Liver (tissue), 9 donors: ENCODE results near the gene RPL10A. TPM values are rescaled to one million over a fixed set of nuclear protein-coding genes. Genes with fewer than 3 reads are reported as not detected.

Experiments used
- DNase-seq: peaks from one replicate; pipeline ENCODE4 v3.0.0-alpha.2; 2017; ENCODE audit warnings: low spot score
- H3K27ac ChIP-seq, 2 donors: one replicate each; pipeline ENCODE4 v1.7.0; 2013; ENCODE audit warnings: inconsistent platforms in 2 of 2, low read length in 2 of 2, control low read depth in 1 of 2, low read depth in 1 of 2, mild to moderate bottlenecking in 1 of 2
- H3K27me3 ChIP-seq, 4 donors: one replicate each; pipeline versions ENCODE4 v1.6.1 to v1.7.0; 2013; ENCODE audit warnings: low read length in 3 of 4, inconsistent platforms in 1 of 4, mild to moderate bottlenecking in 1 of 4, moderate library complexity in 1 of 4; ENCODE audit not compliant: control insufficient read depth in 4 of 4, insufficient read depth in 4 of 4
- H3K36me3 ChIP-seq, 4 donors: one replicate each; pipeline versions ENCODE4 v1.6.1 to v1.7.0; 2013; ENCODE audit warnings: low read length in 3 of 4, mild to moderate bottlenecking in 3 of 4, low read depth in 1 of 4, moderate library complexity in 1 of 4; ENCODE audit not compliant: control insufficient read depth in 4 of 4, insufficient read depth in 3 of 4
- H3K4me1 ChIP-seq, 4 donors: one replicate each; pipeline versions ENCODE4 v1.6.1 to v1.7.0; 2013; ENCODE audit warnings: low read length in 3 of 4, mild to moderate bottlenecking in 3 of 4, moderate library complexity in 1 of 4; ENCODE audit not compliant: control insufficient read depth in 4 of 4, insufficient read depth in 4 of 4
- H3K4me3 ChIP-seq, 3 donors: one replicate each; pipeline versions ENCODE4 v1.6.1 to v1.7.0; 2013; ENCODE audit warnings: low read length in 3 of 3, control low read depth in 1 of 3, low read depth in 1 of 3, mild to moderate bottlenecking in 1 of 3
- H3K9ac ChIP-seq, 2 donors: one replicate each; pipeline ENCODE4 v1.7.0; 2013; ENCODE audit warnings: low read length in 2 of 2, mild to moderate bottlenecking in 2 of 2, moderate library complexity in 2 of 2, control low read depth in 1 of 2, low read depth in 1 of 2
- H3K9me3 ChIP-seq, 4 donors: one replicate each; pipeline versions ENCODE4 v1.6.1 to v1.7.0; 2013; ENCODE audit warnings: low read length in 3 of 4; ENCODE audit not compliant: control insufficient read depth in 4 of 4
- EGR1 ChIP-seq, 2 donors: IDR thresholded peaks; 2 replicates each; pipeline ENCODE4 v1.6.1; 2016 to 2018; ENCODE audit warnings: antibody characterized with exemption in 2 of 2, low read depth in 2 of 2
- FOXA1 ChIP-seq: IDR thresholded peaks from 2 replicates; pipeline ENCODE4 v1.6.1; 2016; ENCODE audit warnings: antibody characterized with exemption
- FOXA2 ChIP-seq: IDR thresholded peaks from 2 replicates; pipeline ENCODE4 v1.6.1; 2016; ENCODE audit warnings: antibody characterized with exemption
- GABPA ChIP-seq, 2 donors: IDR thresholded peaks in 1 of 2; conservative IDR thresholded peaks in 1 of 2; 2 replicates each; pipeline ENCODE4 v1.6.1; 2016; ENCODE audit warnings: antibody characterized with exemption in 2 of 2, mild to moderate bottlenecking in 1 of 2, moderate library complexity in 1 of 2
- HNF4A ChIP-seq, 2 donors: conservative IDR thresholded peaks; 2 replicates each; pipeline ENCODE4 v1.6.1; 2016; ENCODE audit warnings: antibody characterized with exemption in 2 of 2, mild to moderate bottlenecking in 2 of 2
- HNF4G ChIP-seq: IDR thresholded peaks from 2 replicates; pipeline ENCODE4 v1.6.1; 2016; ENCODE audit warnings: antibody characterized with exemption
- JUND ChIP-seq, 2 donors: IDR thresholded peaks; 2 replicates each; pipeline ENCODE4 v1.6.1; 2016; ENCODE audit warnings: antibody characterized with exemption in 2 of 2
- NR2F2 ChIP-seq: IDR thresholded peaks from 2 replicates; pipeline ENCODE4 v1.6.1; 2016; ENCODE audit warnings: antibody characterized with exemption
- RAD21 ChIP-seq, 2 donors: IDR thresholded peaks; 2 replicates each; pipeline ENCODE4 v1.6.1; 2016; ENCODE audit warnings: antibody characterized with exemption in 2 of 2, mild to moderate bottlenecking in 2 of 2
- RXRA ChIP-seq, 2 donors: IDR thresholded peaks; 2 replicates each; pipeline ENCODE4 v1.6.1; 2017 to 2018; ENCODE audit warnings: antibody characterized with exemption in 2 of 2, mild to moderate bottlenecking in 1 of 2
- SP1 ChIP-seq: IDR thresholded peaks from 2 replicates; pipeline ENCODE4 v1.6.1; 2018; ENCODE audit warnings: antibody characterized with exemption, mild to moderate bottlenecking
- TAF1 ChIP-seq: conservative IDR thresholded peaks from 2 replicates; pipeline ENCODE4 v1.6.1; 2016; ENCODE audit warnings: antibody characterized with exemption, mild to moderate bottlenecking
- YY1 ChIP-seq: IDR thresholded peaks from 2 replicates; pipeline ENCODE4 v1.6.1; 2016; ENCODE audit warnings: antibody characterized with exemption, mild to moderate bottlenecking
- WGBS: extraction: QIAGEN DNeasy Blood & Tissue Kit; methylation state at CpG from one replicate; pipeline ENCODE4 v1.1.7; 2013; 5-methylcytosine and 5-hydroxymethylcytosine counted together
- polyA plus RNA-seq, 2 donors: library from polyadenylated mRNA; stranded (reverse) in 1 of 2; unstranded in 1 of 2; fragments of 200-250 nt in 1 of 2; fragments of >200 nt in 1 of 2; fragmentation: Nextera tagmentation in 1 of 2; extraction: Ambion mirVana in 1 of 2; gene quantifications; one replicate each; pipeline versions ENCODE4 v1.2.1 to v1.2.3, GENCODE V29; 2013 to 2015
- total RNA-seq, 2 donors: library from RNA; depleted of rRNA; stranded (reverse); fragments of >200 nt; gene quantifications; one replicate each; pipeline ENCODE4 v1.2.3, GENCODE V29; 2014
- TF ChIP-seq, protein P1 (sequence below): IDR thresholded peaks from 2 replicates; pipeline ENCODE4 v1.6.1; 2016; ENCODE audit warnings: antibody characterized with exemption
- TF ChIP-seq, protein P2 (sequence below): IDR thresholded peaks from 2 replicates; pipeline ENCODE4 v1.6.1; 2016; ENCODE audit warnings: antibody characterized with exemption
- TF ChIP-seq, protein P3 (sequence below): IDR thresholded peaks from 2 replicates; pipeline ENCODE4 v1.6.1; 2016; ENCODE audit warnings: antibody characterized with exemption, mild to moderate bottlenecking
- TF ChIP-seq, protein P4 (sequence below): IDR thresholded peaks from 2 replicates; pipeline ENCODE4 v1.6.1; 2016; ENCODE audit warnings: antibody characterized with exemption
- TF ChIP-seq, protein P5 (sequence below): fragments of 150-350 bp; IDR thresholded peaks from 2 replicates; pipeline ENCODE4 v1.5.1; 2017; ENCODE audit warnings: improper control_type of control experiment, low read depth, low read length; ENCODE audit not compliant: missing input control
- donor health status: healthy.
- donor health status: healthy.
- donor health status: healthy.
- donor health status: healthy.
- donor health status: healthy.

The RPL10A gene
- total and polyA plus RNA-seq, 4 donors = 213 to 1,235 (median 528) TPM

DNA sequence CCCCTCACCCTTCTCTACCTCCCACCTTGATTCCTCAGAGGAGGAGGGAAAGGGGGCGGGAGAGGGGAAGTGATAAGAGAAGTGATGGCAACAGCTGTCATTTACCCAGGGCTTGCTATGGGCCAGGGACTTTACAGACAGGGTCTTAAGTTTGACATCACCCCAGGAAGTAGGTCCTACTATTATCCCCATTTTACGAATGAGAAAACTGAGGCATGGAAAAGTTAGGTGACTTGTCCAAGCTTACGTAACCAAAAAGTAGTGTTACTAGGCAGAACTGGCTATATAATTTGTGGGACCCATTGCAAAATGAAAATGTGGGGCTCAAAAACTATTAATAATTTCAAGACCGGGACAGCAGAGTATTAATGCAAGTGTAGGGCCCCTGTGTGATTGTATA is 26.6 kb upstream of the RPL10A start:
- H3K27ac ChIP-seq = no peak overlapping the region
- no peak overlapping the region for H3K9ac ChIP-seq
- 97% methylated on average over 4 of the region's 4 CpGs for WGBS
- TF ChIP-seq HNF4A (conservative IDR thresholded peaks at IDR 0.05) = no peak
- TF ChIP-seq, protein P1, sequence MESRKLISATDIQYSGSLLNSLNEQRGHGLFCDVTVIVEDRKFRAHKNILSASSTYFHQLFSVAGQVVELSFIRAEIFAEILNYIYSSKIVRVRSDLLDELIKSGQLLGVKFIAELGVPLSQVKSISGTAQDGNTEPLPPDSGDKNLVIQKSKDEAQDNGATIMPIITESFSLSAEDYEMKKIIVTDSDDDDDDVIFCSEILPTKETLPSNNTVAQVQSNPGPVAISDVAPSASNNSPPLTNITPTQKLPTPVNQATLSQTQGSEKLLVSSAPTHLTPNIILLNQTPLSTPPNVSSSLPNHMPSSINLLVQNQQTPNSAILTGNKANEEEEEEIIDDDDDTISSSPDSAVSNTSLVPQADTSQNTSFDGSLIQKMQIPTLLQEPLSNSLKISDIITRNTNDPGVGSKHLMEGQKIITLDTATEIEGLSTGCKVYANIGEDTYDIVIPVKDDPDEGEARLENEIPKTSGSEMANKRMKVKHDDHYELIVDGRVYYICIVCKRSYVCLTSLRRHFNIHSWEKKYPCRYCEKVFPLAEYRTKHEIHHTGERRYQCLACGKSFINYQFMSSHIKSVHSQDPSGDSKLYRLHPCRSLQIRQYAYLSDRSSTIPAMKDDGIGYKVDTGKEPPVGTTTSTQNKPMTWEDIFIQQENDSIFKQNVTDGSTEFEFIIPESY = no peak
- no peak for TF ChIP-seq TAF1
- no peak for TF ChIP-seq RXRA (IDR thresholded peaks at IDR 0.05)
- TF ChIP-seq, protein P2, sequence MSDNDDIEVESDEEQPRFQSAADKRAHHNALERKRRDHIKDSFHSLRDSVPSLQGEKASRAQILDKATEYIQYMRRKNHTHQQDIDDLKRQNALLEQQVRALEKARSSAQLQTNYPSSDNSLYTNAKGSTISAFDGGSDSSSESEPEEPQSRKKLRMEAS = no peak
- no peak for TF ChIP-seq JUND (IDR thresholded peaks at IDR 0.05)
- TF ChIP-seq, protein P3, sequence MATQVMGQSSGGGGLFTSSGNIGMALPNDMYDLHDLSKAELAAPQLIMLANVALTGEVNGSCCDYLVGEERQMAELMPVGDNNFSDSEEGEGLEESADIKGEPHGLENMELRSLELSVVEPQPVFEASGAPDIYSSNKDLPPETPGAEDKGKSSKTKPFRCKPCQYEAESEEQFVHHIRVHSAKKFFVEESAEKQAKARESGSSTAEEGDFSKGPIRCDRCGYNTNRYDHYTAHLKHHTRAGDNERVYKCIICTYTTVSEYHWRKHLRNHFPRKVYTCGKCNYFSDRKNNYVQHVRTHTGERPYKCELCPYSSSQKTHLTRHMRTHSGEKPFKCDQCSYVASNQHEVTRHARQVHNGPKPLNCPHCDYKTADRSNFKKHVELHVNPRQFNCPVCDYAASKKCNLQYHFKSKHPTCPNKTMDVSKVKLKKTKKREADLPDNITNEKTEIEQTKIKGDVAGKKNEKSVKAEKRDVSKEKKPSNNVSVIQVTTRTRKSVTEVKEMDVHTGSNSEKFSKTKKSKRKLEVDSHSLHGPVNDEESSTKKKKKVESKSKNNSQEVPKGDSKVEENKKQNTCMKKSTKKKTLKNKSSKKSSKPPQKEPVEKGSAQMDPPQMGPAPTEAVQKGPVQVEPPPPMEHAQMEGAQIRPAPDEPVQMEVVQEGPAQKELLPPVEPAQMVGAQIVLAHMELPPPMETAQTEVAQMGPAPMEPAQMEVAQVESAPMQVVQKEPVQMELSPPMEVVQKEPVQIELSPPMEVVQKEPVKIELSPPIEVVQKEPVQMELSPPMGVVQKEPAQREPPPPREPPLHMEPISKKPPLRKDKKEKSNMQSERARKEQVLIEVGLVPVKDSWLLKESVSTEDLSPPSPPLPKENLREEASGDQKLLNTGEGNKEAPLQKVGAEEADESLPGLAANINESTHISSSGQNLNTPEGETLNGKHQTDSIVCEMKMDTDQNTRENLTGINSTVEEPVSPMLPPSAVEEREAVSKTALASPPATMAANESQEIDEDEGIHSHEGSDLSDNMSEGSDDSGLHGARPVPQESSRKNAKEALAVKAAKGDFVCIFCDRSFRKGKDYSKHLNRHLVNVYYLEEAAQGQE = no peak
- no peak for TF ChIP-seq FOXA2
- no peak for TF ChIP-seq RAD21 (IDR thresholded peaks at IDR 0.05)
- no peak for TF ChIP-seq EGR1 (IDR thresholded peaks at IDR 0.05; ENCODE audit: low read depth in 2 of 2)
- TF ChIP-seq, protein P4, sequence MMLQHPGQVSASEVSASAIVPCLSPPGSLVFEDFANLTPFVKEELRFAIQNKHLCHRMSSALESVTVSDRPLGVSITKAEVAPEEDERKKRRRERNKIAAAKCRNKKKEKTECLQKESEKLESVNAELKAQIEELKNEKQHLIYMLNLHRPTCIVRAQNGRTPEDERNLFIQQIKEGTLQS = no peak
- TF ChIP-seq FOXA1 = no peak
- TF ChIP-seq, protein P5, sequence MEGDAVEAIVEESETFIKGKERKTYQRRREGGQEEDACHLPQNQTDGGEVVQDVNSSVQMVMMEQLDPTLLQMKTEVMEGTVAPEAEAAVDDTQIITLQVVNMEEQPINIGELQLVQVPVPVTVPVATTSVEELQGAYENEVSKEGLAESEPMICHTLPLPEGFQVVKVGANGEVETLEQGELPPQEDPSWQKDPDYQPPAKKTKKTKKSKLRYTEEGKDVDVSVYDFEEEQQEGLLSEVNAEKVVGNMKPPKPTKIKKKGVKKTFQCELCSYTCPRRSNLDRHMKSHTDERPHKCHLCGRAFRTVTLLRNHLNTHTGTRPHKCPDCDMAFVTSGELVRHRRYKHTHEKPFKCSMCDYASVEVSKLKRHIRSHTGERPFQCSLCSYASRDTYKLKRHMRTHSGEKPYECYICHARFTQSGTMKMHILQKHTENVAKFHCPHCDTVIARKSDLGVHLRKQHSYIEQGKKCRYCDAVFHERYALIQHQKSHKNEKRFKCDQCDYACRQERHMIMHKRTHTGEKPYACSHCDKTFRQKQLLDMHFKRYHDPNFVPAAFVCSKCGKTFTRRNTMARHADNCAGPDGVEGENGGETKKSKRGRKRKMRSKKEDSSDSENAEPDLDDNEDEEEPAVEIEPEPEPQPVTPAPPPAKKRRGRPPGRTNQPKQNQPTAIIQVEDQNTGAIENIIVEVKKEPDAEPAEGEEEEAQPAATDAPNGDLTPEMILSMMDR = no peak
- no peak for TF ChIP-seq GABPA (IDR thresholded peaks at IDR 0.05 in 1 of 2, conservative IDR thresholded peaks at IDR 0.05 in 1 of 2)
- TF ChIP-seq YY1 = no peak
- no peak for TF ChIP-seq HNF4G
- TF ChIP-seq NR2F2 = no peak
- no peak for TF ChIP-seq SP1
- H3K4me3 ChIP-seq = no peak overlapping the region
- H3K27me3 ChIP-seq = no peaks in the 10 kb centered on the region
- H3K36me3 ChIP-seq = no peaks in the 10 kb centered on the region
- DNase-seq = no peak
- H3K4me1 ChIP-seq = no peaks in the 10 kb centered on the region
- H3K9me3 ChIP-seq = no peaks in the 10 kb centered on the region
